Fibroblast of mammary gland (primary cell): ENCODE data around the gene GNL1.

Source experiments
- DNase-seq: peaks from one replicate; pipeline ENCODE4 v3.0.0-alpha.2; 2010; ENCODE audit warnings: low read depth
- H3K4me3 ChIP-seq: 2 replicates; pipeline ENCODE4 v1.5.1; 2011; ENCODE audit warnings: low read depth, mild to moderate bottlenecking, low read length, moderate library complexity; ENCODE audit not compliant: control insufficient read depth
- CTCF ChIP-seq: conservative IDR thresholded peaks from 2 replicates; pipeline ENCODE4 v1.5.1; 2011; ENCODE audit warnings: low read depth, low read length, inconsistent platforms; ENCODE audit not compliant: control insufficient read depth, insufficient read depth

Gene GNL1

GRCh38 chr6:30493643-30494250 is 62.5 kb downstream of the GNL1 start:
- TF ChIP-seq CTCF = peak; percentile 22
- no peak overlapping the region for H3K4me3 ChIP-seq
- no peak for DNase-seq

GRCh38 chr6:30491991-30492952 is 64.0 kb downstream of the GNL1 start:
- H3K4me3 ChIP-seq = no peak overlapping the region

More at GRCh38 chr6:30491991-30492952, 64.0 kb downstream of the GNL1 start:
- no peak for TF ChIP-seq CTCF
- no peak for DNase-seq
